Esophagus squamous epithelium (tissue), 4 donors: ENCODE data around the gene HELQ.

ENCODE experiments used
- CTCF ChIP-seq, 6 experiments: fragments of 450-650 bp in 4 of 6; fragments of 200-600 bp in 2 of 6; sonication (generic) in 2 of 6; IDR thresholded peaks; one replicate each; pipeline ENCODE4 v1.5.1; 2016 to 2019; ENCODE audit warnings: antibody characterized with exemption in 6 of 6, mild to moderate bottlenecking in 4 of 6, moderate library complexity in 4 of 6
- POLR2A ChIP-seq, 4 donors: fragments of 450-650 bp; IDR thresholded peaks; one replicate each; pipeline ENCODE4 v1.6.1; 2017; ENCODE audit warnings: antibody characterized with exemption in 4 of 4, mild to moderate bottlenecking in 4 of 4, moderate library complexity in 3 of 4

- no peak for TF ChIP-seq POLR2A (IDR thresholded peaks at IDR 0.05)
- no peak for TF ChIP-seq CTCF (IDR thresholded peaks at IDR 0.05)
These were observed 37.4 kb downstream of the HELQ start for GRCh38 chr4:83418211-83418610.
